Upper lobe of right lung (tissue), 1 donor: ENCODE data around the gene TCF12. TPM values are rescaled to one million over a fixed set of nuclear protein-coding genes. Genes with fewer than 3 reads are reported as not detected.

ENCODE experiments used
- ATAC-seq: fragments of 200-7000 bp; cut with Tn5 transposase; one replicate; pipeline ENCODE4 v1.9.1; 2020; ENCODE audit warnings: mild to moderate bottlenecking, moderate library complexity
- DNase-seq: peaks from one replicate; pipeline ENCODE4 v3.0.0-alpha.2; 2020
- H3K27ac ChIP-seq: fragments of 200-600 bp; one replicate; pipeline ENCODE4 v1.8.0; 2022
- H3K27me3 ChIP-seq: fragments of 200-600 bp; one replicate; pipeline ENCODE4 v1.8.0; 2022; ENCODE audit warnings: mild to moderate bottlenecking
- H3K36me3 ChIP-seq: fragments of 200-600 bp; one replicate; pipeline ENCODE4 v1.8.0; 2022
- H3K4me1 ChIP-seq: fragments of 200-600 bp; one replicate; pipeline ENCODE4 v1.8.0; 2022
- H3K4me3 ChIP-seq: fragments of 200-600 bp; one replicate; pipeline ENCODE4 v1.8.0; 2022; ENCODE audit warnings: mild to moderate bottlenecking
- H3K9me3 ChIP-seq: fragments of 200-600 bp; one replicate; pipeline ENCODE4 v1.8.0; 2022
- intact Hi-C: fragments of 100-400 bp; cut with DNase I; formaldehyde crosslinking; loops from one replicate; pipeline ENCODE4 v1.11.0; 2022
- total RNA-seq: library from RNA; stranded (reverse); fragmentation: NEBNext Ultra II Directional; extraction: Animal tissue kit (Norgen Biotek cat#: 25700); gene quantifications from one replicate; pipeline ENCODE4 v1.2.1, GENCODE V29; 2021
- TF ChIP-seq, protein P1 (sequence below): fragments of 200-600 bp; IDR thresholded peaks from one replicate; pipeline ENCODE4 v1.8.0; 2022; ENCODE audit warnings: antibody characterized with exemption
- donor health status: DM: no; HTN: yes; CAD: no; lungs with severe emphysema.

TCF12 gene
- total RNA-seq, 1 donor from 2014 or later = 103 TPM

DNA sequence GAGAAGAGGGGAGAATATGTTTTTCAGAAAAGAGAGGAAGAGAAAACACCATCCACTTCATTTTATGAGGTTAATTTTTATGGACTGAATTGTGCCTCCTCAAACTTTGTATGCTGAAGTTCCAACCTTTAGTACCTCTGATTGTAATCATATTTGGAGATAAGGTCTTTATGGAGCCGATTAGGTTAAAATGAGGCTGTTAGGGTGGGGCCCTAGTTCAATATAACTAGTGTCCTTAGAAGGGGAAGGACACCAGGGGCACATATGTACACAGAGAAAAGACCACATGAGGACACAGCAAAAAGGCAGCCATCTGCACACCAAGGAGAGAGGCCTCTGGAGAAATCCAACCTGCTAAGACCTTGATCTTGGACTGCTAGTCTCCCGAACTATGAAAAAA is 38.9 kb upstream of the TCF12 start:
- H3K4me3 ChIP-seq = no peak overlapping the region
- ATAC-seq (no peak), DNase-seq (no peak)
- TF ChIP-seq, protein P1, sequence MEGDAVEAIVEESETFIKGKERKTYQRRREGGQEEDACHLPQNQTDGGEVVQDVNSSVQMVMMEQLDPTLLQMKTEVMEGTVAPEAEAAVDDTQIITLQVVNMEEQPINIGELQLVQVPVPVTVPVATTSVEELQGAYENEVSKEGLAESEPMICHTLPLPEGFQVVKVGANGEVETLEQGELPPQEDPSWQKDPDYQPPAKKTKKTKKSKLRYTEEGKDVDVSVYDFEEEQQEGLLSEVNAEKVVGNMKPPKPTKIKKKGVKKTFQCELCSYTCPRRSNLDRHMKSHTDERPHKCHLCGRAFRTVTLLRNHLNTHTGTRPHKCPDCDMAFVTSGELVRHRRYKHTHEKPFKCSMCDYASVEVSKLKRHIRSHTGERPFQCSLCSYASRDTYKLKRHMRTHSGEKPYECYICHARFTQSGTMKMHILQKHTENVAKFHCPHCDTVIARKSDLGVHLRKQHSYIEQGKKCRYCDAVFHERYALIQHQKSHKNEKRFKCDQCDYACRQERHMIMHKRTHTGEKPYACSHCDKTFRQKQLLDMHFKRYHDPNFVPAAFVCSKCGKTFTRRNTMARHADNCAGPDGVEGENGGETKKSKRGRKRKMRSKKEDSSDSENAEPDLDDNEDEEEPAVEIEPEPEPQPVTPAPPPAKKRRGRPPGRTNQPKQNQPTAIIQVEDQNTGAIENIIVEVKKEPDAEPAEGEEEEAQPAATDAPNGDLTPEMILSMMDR = no peak
- no peaks in the 10 kb centered on the region for H3K9me3 ChIP-seq
- intact Hi-C loops = no loop called here
- H3K4me1 ChIP-seq = no peaks in the 10 kb centered on the region
- H3K27me3 ChIP-seq = no peaks in the 10 kb centered on the region
- no peaks in the 10 kb centered on the region for H3K36me3 ChIP-seq
- H3K27ac ChIP-seq = no peak overlapping the region

- no peaks in the 10 kb centered on the region for H3K9me3 ChIP-seq
- TF ChIP-seq, protein P1 = no peak
- H3K36me3 ChIP-seq = no peaks in the 10 kb centered on the region
- ATAC-seq (no peak), DNase-seq (no peak)
- no peak overlapping the region for H3K27ac ChIP-seq
- no peaks in the 10 kb centered on the region for H3K27me3 ChIP-seq
- H3K4me3 ChIP-seq = no peak overlapping the region
- peaks cover 13% of the 10 kb centered on the region for H3K4me1 ChIP-seq
- intact Hi-C loops = no loop called here
These were observed 35.4 kb upstream of the TCF12 start for GRCh38 chr15:56883088-56883487.

- Histone ChIP-seq H3K36me3 (no peaks in the 10 kb centered on the region), H3K4me1 (peaks cover 22% of the 10 kb centered on the region), H3K4me3 (peak overlapping the region; percentile 77), H3K9me3 (no peaks in the 10 kb centered on the region), H3K27me3 (no peaks in the 10 kb centered on the region), H3K27ac (peak overlapping the region; percentile 97)
- ATAC-seq (no peak), DNase-seq (no peak)
- TF ChIP-seq, protein P1 = no peak
- intact Hi-C loops = no loop called here
These were observed 32.0 kb upstream of the TCF12 start for GRCh38 chr15:56886363-56886931.

DNA sequence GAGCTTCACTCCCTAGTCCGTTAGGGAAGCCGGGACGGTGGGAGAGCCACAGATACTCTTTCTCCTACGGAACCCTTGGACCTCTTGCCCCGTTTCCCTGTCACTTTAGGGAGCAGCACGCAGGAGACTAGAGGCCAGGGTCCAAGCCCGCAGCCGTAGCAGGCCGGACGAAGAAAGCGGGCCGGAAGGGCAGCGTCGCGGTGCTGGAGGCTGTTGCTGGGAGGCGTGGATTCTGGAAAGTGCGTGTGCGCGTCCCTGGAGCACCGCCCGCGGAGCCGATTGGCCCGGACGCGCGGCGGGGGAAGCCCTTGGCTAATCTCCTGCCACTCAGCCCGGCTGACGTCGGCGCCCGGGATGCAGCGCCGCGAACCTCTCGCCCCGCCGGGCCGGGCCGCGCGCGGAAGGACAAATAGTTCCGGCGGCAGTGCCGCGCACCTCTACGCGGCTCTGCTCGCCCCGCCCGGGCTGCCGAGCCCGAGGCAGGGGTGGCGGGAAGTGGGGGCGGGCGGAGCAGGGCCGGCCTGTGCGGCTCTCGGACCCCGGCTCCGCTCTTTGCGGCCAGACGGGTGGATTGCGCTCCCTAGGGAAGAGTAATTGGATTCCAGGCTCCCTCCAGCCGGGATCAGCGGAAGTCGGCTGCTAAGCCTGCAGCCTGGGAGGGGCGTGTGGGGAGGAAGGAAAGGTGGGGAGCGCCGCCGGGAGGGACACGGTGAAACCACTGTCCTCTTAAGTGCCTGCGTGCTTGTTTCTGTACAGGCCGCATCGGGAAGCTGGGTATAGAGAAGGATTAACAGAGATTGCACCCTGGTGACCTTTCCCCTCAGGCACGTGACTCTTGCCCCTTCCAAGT is 31.3 kb upstream of the TCF12 start:
- Histone ChIP-seq H3K27ac (peak overlapping the region; percentile 97), H3K27me3 (no peaks in the 10 kb centered on the region), H3K36me3 (no peaks in the 10 kb centered on the region), H3K9me3 (no peaks in the 10 kb centered on the region), H3K4me1 (peaks cover 22% of the 10 kb centered on the region), H3K4me3 (peak overlapping the region; percentile 77)
- ATAC-seq = peak; percentile 97
- DNase-seq = peak; percentile 98
- TF ChIP-seq, protein P1 = no peak
- intact Hi-C loops = no loop called here

GRCh38 chr15:56887782-56888438 is 30.5 kb upstream of the TCF12 start:
- H3K36me3 ChIP-seq = no peaks in the 10 kb centered on the region
- TF ChIP-seq, protein P1 = no peak
- ATAC-seq (no peak), DNase-seq (no peak)
- intact Hi-C loops = no loop called here
- H3K4me3 ChIP-seq = peak overlapping the region; percentile 77
- no peaks in the 10 kb centered on the region for H3K9me3 ChIP-seq
- peak overlapping the region; percentile 97 for H3K27ac ChIP-seq
- H3K27me3 ChIP-seq = no peaks in the 10 kb centered on the region
- H3K4me1 ChIP-seq = peaks cover 22% of the 10 kb centered on the region
